Renal cortical epithelial cell (primary cell): ENCODE results near the gene MARCO. TPM values are rescaled to one million over a fixed set of nuclear protein-coding genes. Genes with fewer than 3 reads are reported as not detected.
"Not testable (repeated sequence)": the region's sequence is repeated elsewhere in the genome, so short reads cannot be mapped to it uniquely, and the experiment has no call there.

Source experiments
- DNase-seq: peaks from one replicate; pipeline ENCODE4 v3.0.0-alpha.2; 2011; ENCODE audit warnings: low read depth
- total RNA-seq: library from RNA; depleted of rRNA; stranded (reverse); fragments of >200 nt; gene quantifications from 2 replicates; pipeline ENCODE4 v1.2.3, GENCODE V29; 2014

The MARCO gene
- total RNA-seq, 1 donor from 2014 or later = not detected

- no peak for DNase-seq
These were observed 12.9 kb upstream of the MARCO start for GRCh38 chr2:118929059-118929458.

GRCh38 chr2:118932949-118933348 lies 9.0 kb upstream of the MARCO start:
- DNase-seq = no peak

GRCh38 chr2:118936306-118936705 lies 5.7 kb upstream of the MARCO start:
- no peak for DNase-seq

GRCh38 chr2:118936936-118937335 lies 5.1 kb upstream of the MARCO start:
- DNase-seq = no peak

GRCh38 chr2:118937817-118938216 lies 4.2 kb upstream of the MARCO start:
- no peak for DNase-seq

GRCh38 chr2:118939994-118940393 lies 2.0 kb upstream of the MARCO start:
- DNase-seq = no peak

- no peak for DNase-seq
These were observed 1.4 kb upstream of the MARCO start for GRCh38 chr2:118940486-118941120.

GRCh38 chr2:118943286-118943685 lies 1.3 kb downstream of the MARCO start:
- no peak for DNase-seq

- DNase-seq = no peak
These were observed 3.9 kb downstream of the MARCO start for GRCh38 chr2:118945881-118946280.

- not testable (repeated sequence) for DNase-seq
These were observed 6.3 kb downstream of the MARCO start for GRCh38 chr2:118948266-118948665.

- DNase-seq = peak; percentile 13
These were observed 12.5 kb downstream of the MARCO start for GRCh38 chr2:118954297-118955060.

- DNase-seq = no peak
These were observed 23.7 kb downstream of the MARCO start for GRCh38 chr2:118965737-118966136.

- DNase-seq = no peak
These were observed 25.3 kb downstream of the MARCO start for GRCh38 chr2:118967124-118967880.

GRCh38 chr2:118968042-118968441 lies 26.0 kb downstream of the MARCO start:
- no peak for DNase-seq

- DNase-seq = no peak
These were observed 27.2 kb downstream of the MARCO start for GRCh38 chr2:118968961-118969733.

GRCh38 chr2:118969734-118970395 lies 27.9 kb downstream of the MARCO start:
- DNase-seq = no peak

GRCh38 chr2:118970396-118971135 lies 28.6 kb downstream of the MARCO start:
- DNase-seq = no peak

GRCh38 chr2:118971245-118972122 lies 29.5 kb downstream of the MARCO start:
- peak; percentile 37 for DNase-seq

GRCh38 chr2:118973542-118973951 lies 31.6 kb downstream of the MARCO start:
- peak; percentile 68 for DNase-seq
